HT1080 (cell line): Measurements from ENCODE around the gene SCGB1C2. TPM values are rescaled to one million over a fixed set of nuclear protein-coding genes. Genes with fewer than 3 reads are reported as not detected.
"Not testable (repeated sequence)": the region's sequence is repeated elsewhere in the genome, so short reads cannot be mapped to it uniquely, and the experiment has no call there.

Source experiments
- DNase-seq: peaks from one replicate; pipeline ENCODE4 v3.0.0-alpha.2; 2015; ENCODE audit warnings: low read depth
- polyA plus RNA-seq, 2 experiments: library from polyadenylated mRNA; depleted of rRNA; stranded (reverse); fragments of >200 nt; gene quantifications; 2 replicates each; pipeline ENCODE4 v1.2.3, GENCODE V29; 2015
- total RNA-seq: library from RNA; depleted of rRNA; stranded (reverse); fragments of >200 nt; shearing (Covaris generic); gene quantifications from 2 replicates; pipeline ENCODE4 v1.2.3, GENCODE V29; 2014; rRNA removed

The SCGB1C2 gene
- total RNA-seq, result not detected in 2 replicates
- polyA plus RNA-seq (2015; cell fraction: cytosol; rRNA removed), result not detected in 2 replicates
- not detected in 2 replicates for polyA plus RNA-seq (2015; cell fraction: nucleus; rRNA removed)

DNA sequence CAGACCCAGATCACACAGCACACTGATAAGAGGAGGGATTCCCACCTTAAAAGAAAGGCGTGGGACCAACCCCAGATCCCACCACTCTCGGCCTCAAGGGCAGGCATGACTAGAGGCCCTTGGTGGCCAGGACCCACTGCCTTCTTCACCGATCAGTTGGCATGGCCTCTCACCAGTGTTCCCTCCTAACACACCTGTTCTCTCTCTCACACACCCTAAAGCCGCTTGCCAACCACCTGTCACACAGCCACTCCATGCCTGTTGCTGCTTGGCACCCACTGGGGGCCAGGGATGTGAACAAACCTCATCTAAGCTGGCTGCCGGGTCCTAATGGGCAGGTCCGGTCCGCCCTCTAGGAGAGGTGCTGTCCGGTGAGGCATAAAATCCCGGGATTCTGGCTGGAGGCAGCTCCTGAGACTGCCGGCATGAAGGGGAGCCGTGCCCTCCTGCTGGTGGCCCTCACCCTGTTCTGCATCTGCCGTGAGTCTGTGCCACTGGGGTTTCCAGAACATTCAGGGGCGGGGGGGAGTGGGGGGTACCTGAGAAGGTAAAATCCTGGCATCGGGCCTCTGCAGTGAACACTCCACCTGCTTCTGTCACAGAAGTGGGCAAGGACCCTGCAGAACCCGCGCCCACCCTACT lies at the start of gene SCGB1C2:
Gene SCGB1C2, plus strand, starts transcription at position 404 of the 642 bp plus-strand sequence. Its CDS starts 22 bp downstream, at position 426.
- DNase-seq, result not testable (repeated sequence)

- not testable (repeated sequence) for DNase-seq
Observed at GRCh38 chr17:113111-113510, 24.3 kb upstream of the SCGB1C2 start.

- peak; percentile 1 for DNase-seq
Observed at GRCh38 chr17:118339-118917, 18.9 kb upstream of the SCGB1C2 start.

DNA sequence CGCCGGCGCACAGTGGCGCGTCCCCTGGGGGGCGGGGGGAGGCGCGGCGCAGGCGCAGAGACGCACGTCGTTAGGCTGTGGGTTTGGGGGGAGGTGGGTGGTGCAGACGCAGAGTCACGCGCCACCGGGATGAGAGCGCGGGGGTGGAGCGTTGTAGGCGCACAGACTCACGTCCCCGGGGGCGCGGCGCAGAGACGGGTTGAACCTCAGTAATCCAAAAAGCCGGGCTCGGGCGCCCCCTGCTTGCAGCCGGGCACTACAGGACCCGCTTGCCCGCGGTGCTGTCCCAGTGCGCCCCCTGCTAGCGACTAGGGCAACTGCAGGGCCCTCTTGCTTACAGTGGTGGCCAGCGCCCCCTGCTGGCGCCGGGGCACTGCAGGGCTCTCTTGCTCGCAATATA lies 3.4 kb upstream of the SCGB1C2 start:
- not testable (repeated sequence) for DNase-seq

GRCh38 chr17:134332-134785 lies 3.0 kb upstream of the SCGB1C2 start:
- DNase-seq, result not testable (repeated sequence)

DNA sequence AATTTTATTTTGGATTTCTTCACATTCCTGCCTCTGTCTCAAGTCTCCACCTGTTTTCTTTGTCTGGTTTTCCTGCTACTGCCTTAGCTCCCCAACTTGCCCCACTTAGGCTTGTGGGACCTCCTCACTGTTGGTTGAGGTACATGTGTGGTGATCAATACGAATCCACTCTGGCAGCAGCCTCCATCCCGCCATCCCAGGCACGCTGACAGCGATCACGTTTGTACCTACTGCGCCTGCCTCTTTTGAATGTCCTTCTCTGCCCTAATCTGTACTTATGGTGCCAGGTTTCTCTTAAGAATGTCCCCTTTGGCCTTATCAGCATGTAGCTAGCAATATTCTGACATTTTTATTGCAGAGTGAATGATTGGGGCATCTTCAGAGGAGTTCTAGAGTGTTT lies 2.3 kb upstream of the SCGB1C2 start:
- DNase-seq, result not testable (repeated sequence)

DNA sequence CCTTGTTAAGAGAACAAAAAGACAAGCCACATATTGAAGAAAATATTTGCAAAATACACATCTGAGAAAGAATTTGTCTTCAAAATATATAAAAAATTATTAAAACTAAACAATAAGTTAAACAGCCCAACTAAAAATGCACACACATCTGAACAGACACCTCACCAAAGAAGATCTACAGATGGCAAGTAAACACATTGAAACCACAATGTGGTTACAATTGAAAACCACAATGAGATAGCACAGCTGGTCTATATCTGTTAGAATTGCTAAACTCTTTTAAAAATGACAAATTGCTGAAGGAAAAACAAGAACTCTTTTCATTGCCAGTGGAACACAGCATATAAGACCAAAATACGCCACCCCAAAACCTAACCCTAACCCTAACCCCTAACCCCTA lies 1.5 kb upstream of the SCGB1C2 start:
- DNase-seq, result not testable (repeated sequence)

DNA sequence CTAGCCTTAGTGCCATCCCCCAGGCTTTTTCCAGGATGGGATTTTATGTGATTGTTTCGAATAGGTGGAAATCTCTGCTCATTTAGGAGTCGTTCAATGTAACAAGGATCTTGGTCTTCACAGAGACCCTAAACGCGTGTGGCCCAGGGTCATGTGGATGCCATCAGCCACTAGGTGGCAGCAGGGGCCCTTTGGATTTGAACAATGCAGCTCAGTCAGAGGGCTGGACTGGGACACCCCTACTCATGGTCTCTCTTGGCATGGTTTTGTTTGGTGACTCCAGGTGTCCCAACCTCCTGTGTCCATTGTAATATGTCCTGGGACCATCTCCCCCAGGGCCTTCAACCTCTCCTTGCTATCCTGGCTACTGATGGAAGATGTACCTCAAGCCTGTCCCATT lies 838 bp upstream of the SCGB1C2 start:
- DNase-seq, result not testable (repeated sequence)

DNA sequence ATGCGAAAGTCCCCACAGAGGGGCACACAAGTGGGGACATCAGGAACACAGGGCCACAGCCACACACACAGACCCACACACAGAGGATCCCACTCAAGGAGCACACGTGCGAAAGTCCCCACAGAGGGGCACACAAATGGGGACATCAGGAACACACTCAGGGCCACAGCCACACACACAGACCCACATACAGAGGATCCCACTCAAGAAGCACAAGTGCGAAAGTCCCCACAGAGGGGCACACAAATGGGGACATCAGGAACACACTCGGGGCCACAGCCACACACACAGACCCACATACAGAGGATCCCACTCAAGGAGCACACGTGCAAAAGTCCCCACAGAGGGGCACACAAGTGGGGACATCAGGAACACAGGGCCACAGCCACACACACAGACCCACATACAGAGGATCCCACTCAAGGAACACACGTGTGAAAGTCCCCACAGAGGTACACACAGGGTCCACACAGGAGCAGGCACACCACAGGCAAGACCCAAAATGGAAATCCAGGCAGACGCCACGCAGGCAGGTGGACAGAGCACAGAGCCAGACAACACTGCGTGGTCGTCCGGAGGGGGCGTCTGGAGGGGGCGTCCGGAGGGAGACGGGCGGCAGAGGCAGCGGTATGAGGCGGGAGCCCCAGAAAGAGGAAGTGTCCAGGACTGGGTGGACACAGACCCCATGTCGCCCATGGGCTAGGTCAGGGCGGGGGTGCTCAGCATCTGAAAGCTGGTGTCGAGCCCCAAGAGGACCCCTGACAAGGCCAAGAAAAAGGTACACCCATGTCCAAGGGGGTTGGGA lies 2.2 kb downstream of the SCGB1C2 start:
- DNase-seq, result not testable (repeated sequence)

DNA sequence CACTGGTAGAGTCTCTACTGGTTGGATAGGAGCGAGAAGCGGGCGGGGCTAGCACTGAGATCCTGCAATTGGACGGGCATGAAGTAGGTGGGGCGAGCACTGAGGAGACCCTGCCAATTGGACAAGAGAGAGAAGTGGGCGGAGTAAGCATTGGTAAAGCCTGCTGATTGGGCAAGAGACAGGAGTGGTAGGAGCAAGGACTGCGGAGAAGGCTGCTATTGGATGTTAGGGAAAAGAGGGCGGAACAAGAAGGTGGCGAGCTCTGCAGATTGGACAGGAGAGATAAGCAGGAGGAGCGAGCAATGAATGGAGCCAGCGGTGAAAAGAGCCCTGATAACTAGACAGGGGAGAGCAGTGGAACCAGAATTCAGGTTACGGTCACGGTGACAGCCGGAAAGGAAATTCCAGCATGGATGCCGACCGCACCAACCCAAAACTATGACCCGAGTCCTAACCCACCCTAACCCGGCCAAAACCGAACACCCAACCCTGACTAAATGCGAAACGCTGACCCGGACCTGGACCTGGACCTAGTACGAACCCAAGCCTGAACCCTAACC lies 4.8 kb downstream of the SCGB1C2 start:
- no peak for DNase-seq

DNA sequence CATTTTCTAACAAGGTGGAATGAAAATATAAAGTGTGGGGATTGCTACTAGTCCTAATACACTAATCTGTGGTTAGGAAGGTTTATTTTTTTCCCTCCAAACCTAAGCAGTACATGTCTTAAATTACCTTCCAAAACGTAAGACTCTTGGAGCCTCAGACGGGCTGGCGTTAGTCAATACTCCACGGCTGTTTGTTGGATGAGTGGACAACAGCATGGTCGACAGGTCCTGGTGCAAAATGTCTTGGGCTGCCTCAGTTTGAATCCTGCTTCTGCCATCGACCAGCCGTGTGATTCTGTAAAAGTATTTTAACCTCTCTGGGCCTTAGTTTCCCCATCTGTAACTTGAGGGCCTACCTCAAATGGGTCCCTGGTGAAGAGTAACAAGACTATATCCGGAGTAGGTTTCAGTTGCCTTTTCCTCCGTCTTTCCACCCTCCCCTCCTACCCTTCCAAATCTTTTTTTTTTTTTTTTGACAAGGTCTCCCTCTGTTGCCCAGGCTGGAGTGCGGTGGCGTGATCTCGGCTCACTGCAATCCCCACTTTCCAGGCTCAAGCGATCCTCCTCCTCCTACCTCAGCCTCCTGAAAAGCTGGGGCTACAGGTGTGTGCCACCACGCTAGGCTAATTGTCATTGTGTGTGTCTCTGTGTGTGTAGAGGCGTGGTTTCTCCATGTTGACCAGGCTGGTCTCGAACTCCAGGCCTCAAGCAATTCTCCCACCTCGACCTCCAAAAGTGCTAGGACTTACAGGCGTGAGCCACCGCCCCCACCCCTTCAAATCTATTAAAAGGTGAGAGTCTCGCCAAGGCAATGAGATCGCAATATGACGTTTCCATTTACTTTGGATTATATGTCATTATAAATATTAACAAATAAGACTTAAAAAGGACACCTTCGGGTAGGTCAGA lies 5.8 kb downstream of the SCGB1C2 start:
- DNase-seq, result no peak

DNA sequence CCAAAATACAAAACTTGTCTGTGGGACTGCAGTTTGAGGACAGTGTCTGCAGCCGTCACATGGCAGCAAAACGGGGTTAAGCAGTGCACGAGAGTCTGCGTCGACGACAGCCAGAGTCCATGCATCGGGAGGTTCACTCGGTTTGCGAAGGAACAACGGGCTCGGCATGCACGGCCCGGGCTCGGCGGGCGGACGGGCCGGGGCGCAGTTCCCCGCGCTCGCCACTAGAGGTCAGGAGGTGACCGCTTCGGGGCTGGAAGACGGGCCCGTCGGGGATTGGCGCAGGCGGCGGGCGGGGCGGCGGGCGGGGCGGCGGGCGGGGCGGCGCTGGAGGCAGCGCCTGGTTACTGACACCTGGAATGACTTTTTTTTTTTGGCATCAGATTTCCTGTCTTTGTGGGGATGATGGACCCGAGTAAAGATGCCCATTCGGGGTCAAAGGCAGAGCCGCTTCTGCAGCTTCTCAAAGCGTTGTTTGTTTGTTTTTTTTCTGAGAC lies 6.5 kb downstream of the SCGB1C2 start:
- DNase-seq, result peak; percentile 52

DNA sequence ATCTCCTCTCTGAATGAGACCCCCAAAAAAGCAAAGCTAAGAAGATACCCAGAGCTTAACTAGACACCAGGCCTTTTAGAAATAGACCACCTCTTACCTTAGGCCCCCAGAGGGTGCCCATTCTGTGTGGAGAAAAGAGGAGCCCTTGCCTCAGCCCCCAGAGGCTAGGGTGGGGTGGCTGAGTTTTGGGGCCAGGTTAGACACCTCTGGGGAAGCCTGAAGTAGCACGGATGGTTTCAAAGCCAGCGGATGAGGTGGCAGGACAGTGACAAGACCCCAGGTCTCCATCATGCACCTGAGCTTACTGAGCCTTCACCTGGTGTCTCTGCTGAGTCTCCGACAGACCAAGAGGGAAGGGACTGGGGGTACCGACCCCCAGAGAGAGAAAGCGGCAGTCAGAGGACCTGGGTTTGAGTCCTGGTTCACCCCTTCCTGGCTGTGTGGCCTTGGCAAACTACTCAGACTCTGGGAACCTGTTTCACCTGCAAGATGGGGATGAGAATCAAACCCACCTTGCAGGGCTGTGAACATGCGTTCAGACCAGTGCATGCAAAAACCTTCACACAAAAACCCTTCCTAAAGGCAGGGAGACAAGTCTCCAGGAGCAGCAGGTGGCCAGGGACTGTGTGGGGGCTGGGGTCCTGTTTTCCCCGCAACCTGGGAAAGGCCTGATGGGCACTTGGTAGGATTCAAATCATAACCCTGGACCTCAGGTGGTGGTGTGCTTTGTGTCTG lies 7.7 kb downstream of the SCGB1C2 start:
- DNase-seq, result no peak

- DNase-seq, result no peak
Observed at GRCh38 chr17:145671-146541, 8.5 kb downstream of the SCGB1C2 start.

DNA sequence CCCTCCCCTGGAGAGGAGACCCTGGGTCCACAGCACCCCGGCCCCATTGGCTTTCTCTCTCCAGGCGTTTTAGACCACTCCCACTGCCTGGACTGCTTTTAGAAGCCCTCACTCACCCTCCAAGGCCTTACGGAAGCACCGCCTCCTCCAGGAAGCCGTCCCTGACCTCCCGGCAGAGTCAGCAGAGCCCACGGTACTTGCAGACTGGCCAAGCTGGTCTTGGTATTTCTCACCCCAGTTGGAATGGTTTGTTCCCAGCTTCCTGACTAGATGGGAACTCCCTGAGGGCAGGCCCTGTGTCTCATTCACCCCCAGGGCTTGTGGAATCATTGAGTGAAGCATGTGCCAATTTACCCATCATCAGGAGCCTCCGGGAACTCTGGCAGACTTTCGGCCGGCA lies 9.2 kb downstream of the SCGB1C2 start:
- DNase-seq, result no peak

DNA sequence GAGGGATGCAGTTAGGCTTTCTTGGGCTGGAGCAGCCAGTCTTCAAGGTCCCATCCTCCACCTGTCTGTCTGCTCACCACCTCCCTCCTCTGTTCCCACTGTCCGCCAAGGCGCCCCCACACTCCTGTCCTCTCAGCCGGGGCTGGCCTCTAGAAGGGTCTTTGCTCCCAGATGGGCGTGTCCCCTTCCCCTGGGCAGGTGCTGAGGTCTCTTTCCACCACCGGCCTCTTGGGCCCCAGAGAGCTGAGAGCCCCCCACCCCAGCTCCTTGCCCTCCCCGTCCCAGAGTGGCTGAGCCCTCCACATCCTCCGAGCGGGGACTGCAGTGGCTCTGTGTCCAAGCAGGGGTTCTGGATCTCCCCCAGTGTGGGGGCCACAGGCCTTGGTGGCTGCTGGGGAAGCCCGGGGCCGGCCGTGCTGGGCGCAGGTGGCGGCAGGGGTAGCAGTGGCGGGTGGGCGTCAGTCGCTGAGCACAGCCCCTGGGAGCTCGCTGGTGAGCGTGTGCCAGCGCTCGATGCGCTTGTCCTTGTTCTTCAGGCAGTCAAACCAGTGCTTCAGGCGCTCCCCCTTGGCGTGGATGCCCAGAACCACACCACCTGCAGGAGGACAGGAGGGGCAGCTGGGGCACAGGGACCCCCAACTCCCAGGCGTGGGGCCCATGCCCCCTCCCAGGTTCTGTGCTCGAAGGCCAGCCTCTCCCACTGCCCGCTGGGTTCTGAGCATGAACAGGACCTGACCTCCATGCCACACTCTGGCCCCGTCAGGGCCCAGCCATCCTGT lies 9.8 kb downstream of the SCGB1C2 start:
- DNase-seq, result no peak

GRCh38 chr17:147796-148740 lies 10.7 kb downstream of the SCGB1C2 start:
- DNase-seq, result no peak
